GM12875 (cell line): ENCODE results near the gene PHYHIPL.

Source experiments
- H3K4me3 ChIP-seq: one replicate; pipeline ENCODE4 v1.5.1; 2011; ENCODE audit warnings: low read depth, low read length, control low read depth
- CTCF ChIP-seq: IDR thresholded peaks from 2 replicates; pipeline ENCODE4 v1.5.1; 2011; ENCODE audit warnings: low read depth, mild to moderate bottlenecking, control low read depth, inconsistent platforms, low read length, moderate library complexity, borderline replicate concordance; ENCODE audit not compliant: insufficient read depth

Gene PHYHIPL

GRCh38 chr10:59270492-59270891 lies 94.0 kb downstream of the PHYHIPL start:
- H3K4me3 ChIP-seq = no peak overlapping the region
- TF ChIP-seq CTCF = no peak

GRCh38 chr10:59271160-59271559 lies 94.7 kb downstream of the PHYHIPL start:
- no peak for TF ChIP-seq CTCF
- no peak overlapping the region for H3K4me3 ChIP-seq

GRCh38 chr10:59272061-59272460 lies 95.6 kb downstream of the PHYHIPL start:
- no peak for TF ChIP-seq CTCF
- no peak overlapping the region for H3K4me3 ChIP-seq

- H3K4me3 ChIP-seq = no peak overlapping the region
- TF ChIP-seq CTCF = no peak
These were observed 97.0 kb downstream of the PHYHIPL start for GRCh38 chr10:59273445-59273844.

GRCh38 chr10:59276133-59276532 lies 99.7 kb downstream of the PHYHIPL start:
- no peak for TF ChIP-seq CTCF

DNA sequence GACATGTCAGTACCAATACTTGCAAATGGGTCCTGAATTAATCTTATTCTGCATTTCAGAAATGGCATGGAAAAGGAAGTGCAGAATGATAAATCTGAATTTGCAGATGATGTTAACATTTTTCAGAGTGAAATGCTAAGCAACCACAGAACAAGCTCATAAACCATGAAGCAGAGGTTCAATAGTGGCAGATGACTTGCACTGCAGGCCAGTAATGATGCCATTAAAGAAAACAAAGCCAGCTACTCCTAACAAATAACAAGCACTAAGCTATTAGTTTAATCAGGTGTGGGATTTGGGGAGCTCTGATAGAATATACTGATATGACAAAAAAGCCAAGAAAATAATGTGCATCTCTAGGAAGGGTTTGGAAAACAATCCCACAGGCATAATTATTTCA lies 100.5 kb downstream of the PHYHIPL start:
- H3K4me3 ChIP-seq = no peak overlapping the region
- TF ChIP-seq CTCF = no peak

More at GRCh38 chr10:59276133-59276532, 99.7 kb downstream of the PHYHIPL start:
- H3K4me3 ChIP-seq = no peak overlapping the region

- no peak for TF ChIP-seq CTCF
- no peak overlapping the region for H3K4me3 ChIP-seq
These were observed 103.0 kb downstream of the PHYHIPL start for GRCh38 chr10:59279476-59279875.
